CD4-positive, alpha-beta T cell treated with Interleukin-6 for 4 hours (primary cell): Measurements from ENCODE around the gene KLHL17.
"Not testable (repeated sequence)": the region's sequence is repeated elsewhere in the genome, so short reads cannot be mapped to it uniquely, and the experiment has no call there.

Experiments
- DNase-seq: peaks from one replicate; pipeline ENCODE4 v3.0.0-alpha.2; 2020; ENCODE audit warnings: mixed read lengths

KLHL17 gene

DNA sequence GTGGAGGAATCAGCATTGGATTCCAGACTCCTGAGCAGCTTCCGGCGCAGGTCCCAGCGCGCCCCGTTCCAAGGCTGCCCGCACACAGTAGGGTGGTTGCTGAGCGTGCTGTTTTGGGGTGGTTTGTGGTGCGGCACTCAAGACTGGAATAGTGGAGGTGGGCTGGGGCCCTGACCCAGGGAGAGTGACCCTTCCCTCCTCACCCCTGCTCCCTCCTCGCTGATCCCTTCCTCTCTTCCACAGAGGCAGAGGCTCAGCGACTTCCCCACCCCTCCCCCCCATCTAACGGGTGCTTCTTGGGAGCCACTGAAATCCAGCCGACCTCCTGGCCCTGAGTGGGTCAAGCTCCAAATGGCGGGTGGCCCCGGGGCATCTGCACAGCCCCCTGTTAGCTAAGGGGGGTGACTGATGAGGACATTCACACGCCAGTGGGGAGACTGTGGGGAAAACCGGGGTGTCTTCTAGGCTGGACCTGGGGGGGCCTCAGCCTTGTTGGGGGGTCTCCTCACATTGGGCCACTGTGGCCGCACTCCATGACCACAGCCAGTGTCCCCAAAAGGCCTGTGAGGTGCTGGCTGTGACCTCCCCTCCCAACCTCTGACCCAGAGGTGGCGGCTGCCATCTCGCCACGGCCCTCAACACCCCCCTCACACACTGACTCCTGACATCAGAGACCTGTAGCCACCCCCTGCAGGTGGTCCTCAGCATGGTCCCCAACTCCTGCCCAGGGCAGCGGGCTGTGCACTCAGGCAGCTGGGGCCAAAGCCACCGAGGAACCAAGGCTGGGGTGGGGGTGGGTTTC is 43.4 kb downstream of the KLHL17 start:
- DNase-seq, result no peak

GRCh38 chr1:1004420-1004779 is 44.0 kb downstream of the KLHL17 start:
- no peak for DNase-seq

DNA sequence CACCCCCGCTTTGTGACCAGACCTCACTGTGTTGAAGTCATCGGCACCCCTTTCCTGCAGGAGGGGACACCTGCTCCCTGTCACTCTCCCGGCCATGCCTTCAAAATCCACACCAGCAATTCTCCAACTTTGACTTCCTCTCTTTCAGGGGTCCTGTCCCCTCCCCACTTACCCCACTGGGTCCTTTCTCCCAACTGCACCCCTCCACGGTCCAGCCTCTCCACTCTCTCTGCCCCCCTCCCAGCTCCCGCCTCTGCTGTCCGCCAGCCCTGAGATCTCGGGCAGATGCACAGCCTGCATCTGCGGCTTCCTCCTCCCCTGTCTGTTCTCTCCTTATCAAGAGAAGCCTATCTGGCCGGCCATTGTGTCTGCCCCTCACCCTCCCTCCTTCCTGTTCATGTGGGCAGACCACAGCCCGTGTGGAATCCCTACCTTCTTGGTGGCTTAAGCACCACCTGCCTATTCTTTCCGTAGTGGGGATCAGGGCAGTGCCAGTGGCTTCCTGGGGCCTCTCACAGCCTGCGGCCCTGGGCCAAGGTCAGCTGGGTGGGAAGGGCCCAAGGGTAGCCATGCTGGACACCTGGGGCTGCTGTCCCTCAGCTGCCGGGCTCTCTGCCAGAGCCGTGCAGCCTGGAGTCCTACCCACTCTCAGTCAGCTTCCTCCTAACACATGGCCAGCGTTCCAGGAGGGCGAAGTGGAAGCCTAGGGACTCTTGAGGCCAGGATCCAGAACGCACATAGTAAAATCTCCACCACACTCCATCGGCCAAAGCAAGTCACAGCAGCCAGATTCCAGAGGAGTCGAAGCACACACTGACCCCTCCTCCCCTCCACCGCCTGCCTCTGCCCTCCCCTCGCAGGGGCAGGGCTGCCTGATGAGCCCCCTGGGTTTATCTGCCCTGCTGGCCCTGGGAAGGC is 44.7 kb downstream of the KLHL17 start:
- DNase-seq, result no peak

DNA sequence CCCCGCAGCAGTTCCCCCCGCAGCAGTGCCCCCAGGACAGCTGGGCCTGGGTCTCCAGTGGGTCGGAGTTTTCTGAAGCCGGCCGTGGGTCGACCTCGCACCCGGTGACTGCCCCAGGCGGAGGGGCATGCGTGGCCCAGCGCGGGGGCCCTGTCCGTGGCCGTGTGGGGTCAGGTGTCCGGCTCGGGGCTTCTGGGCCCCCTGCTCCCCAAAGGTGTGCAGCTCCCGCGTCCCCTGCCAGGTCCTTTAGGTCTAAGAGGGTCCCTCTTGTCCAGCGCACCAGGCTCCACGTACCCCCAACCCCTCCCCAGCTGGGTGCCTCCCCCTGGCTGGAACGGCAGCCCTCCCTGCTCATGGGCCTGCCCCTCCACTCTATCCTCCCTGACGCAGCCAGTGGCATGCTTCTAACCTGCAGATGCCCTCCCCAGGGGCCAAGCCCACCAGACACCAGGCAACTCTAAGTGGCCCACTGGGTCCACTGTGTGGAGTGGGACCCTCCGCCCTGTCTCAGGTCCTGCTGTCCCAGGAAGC is 45.5 kb downstream of the KLHL17 start:
- DNase-seq, result no peak

GRCh38 chr1:1006305-1007159 is 46.1 kb downstream of the KLHL17 start:
- DNase-seq, result no peak

DNA sequence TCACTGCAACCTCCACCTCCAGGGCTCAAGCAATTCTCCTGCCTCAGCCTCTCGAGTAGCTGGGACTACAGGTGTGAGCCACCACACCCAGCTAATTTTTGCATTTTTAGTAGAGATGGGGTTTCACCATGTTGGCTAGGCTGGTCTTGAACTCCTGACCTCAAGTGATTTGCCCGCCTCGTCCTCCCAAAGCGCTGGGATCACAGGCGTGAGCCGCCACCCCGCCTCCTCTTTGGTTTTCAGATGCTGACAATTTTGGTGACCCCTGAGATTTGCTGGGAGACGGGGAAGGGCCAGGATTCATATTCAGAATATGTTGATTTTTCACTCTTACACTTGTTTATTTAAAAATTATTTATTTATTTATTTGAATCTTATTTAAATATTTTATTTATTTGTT is 49.7 kb downstream of the KLHL17 start:
- not testable (repeated sequence) for DNase-seq

DNA sequence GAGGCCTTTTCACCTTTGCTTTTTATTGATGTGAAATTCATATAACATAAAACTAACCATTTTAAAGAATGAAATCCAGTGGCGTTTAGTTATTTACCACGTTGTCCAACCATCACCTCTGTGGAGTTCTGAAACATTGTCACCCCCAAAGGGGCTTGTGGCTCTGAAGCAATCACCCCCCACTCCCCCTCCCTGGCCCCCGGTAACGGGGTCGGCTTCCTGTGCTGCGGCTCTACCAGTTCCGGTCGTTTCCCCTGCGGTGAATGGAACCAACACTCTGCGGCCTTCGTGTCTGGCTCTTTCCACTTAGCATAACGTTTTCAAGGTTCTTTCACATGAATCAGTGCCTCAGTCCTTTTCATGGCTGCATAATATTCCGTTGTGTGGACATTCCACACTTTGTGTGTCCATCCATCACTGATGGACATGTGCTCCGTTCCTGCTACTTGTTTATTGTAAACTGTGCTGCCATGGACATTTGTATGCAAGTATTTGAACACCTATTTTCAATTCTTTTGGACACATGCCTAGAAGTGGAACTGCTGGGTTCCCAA is 51.1 kb downstream of the KLHL17 start:
- DNase-seq, result no peak

DNA sequence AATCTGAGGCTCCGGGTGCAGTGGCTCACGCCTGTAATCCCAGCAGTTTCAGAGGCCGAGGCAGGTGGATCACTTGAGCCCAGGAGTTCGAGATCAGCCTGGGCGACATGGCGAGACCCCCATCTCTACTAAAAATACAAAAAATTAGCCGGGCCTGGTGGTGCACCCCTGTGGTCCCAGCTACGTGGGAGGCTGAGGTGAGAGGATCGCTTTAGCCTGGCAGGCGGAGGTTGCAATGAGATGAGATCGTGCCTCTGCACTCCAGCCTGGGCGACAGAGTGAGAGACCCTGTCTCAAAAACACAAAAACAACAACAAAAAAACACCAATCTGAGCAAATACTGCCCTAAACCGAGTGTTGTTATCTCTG is 52.3 kb downstream of the KLHL17 start:
- peak; percentile 27 for DNase-seq

GRCh38 chr1:1013105-1013921 is 52.9 kb downstream of the KLHL17 start, which contains the start of gene ISG15:
TSS of gene ISG15 (plus strand) at chr1:1013497. CDS start at chr1:1013574, 77 bp downstream.
- DNase-seq, result peak; percentile 93

- DNase-seq, result peak; percentile 51
These were observed 53.7 kb downstream of the KLHL17 start for GRCh38 chr1:1013922-1014648.

- peak; percentile 17 for DNase-seq
These were observed 54.7 kb downstream of the KLHL17 start for GRCh38 chr1:1014799-1015681.
